IMR-90 (cell line): Measurements from ENCODE around the gene OCLN. TPM values are rescaled to one million over a fixed set of nuclear protein-coding genes. Genes with fewer than 3 reads are reported as not detected.
A peak's percentile ranks its signal among the peaks of the same experiment; 100 is the strongest.

ENCODE experiments used
- ATAC-seq: fragments of 200-7000 bp; cut with Tn5 transposase; 2 replicates; pipeline ENCODE4 v1.9.1; 2020; ENCODE audit warnings: low read depth, mild to moderate bottlenecking, moderate library complexity
- BruUV-seq: library from RNA; stranded (reverse); fragments of 400-500 nt; replicated peaks from 2 replicates; lab custom pipeline; 2021; lab: Mats Ljungman, UMichigan
- CTCF ChIA-PET: fragments of 300-600 bp; formaldehyde crosslinking; extraction: SDS; loops from one replicate; lab custom pipeline; 2021; ENCODE audit warnings: antibody characterized with exemption; lab: Yijun Ruan, JAX
- POLR2A ChIA-PET: fragments of 300-600 bp; sonication (Branson Sonifier 250); formaldehyde crosslinking; loops from one replicate; lab custom pipeline; 2022; ENCODE audit warnings: antibody characterized with exemption; ENCODE audit not compliant: unreplicated experiment; lab: Charles Lee
- DNase-seq: peaks from one replicate; pipeline ENCODE4 v3.0.0; 2013
- H2AFZ ChIP-seq: replicated peaks from 2 replicates; pipeline ENCODE3; 2013; ENCODE audit warnings: low read length, mild to moderate bottlenecking; ENCODE audit not compliant: poor library complexity
- H2AK5ac ChIP-seq: 2 replicates; pipeline ENCODE4 v1.6.1; 2013; ENCODE audit warnings: low read depth, low read length, inconsistent platforms
- H2AK9ac ChIP-seq: replicated peaks from 2 replicates; pipeline ENCODE3; 2013; ENCODE audit warnings: mild to moderate bottlenecking, low read depth, low read length, moderate library complexity; ENCODE audit not compliant: poor library complexity
- H2BK120ac ChIP-seq: 2 replicates; pipeline ENCODE4 v1.6.1; 2013; ENCODE audit warnings: low read depth, low read length, inconsistent platforms
- H2BK15ac ChIP-seq: 3 replicates; pipeline ENCODE4 v1.6.1; 2013; ENCODE audit warnings: low read depth, low read length, inconsistent platforms
- H2BK20ac ChIP-seq: 2 replicates; pipeline ENCODE4 v1.6.1; 2013; ENCODE audit warnings: low read depth, mild to moderate bottlenecking, inconsistent platforms, low read length, moderate library complexity
- H2BK5ac ChIP-seq: 2 replicates; pipeline ENCODE4 v1.6.1; 2013; ENCODE audit warnings: mild to moderate bottlenecking, low read depth, low read length, inconsistent platforms; ENCODE audit not compliant: poor library complexity, severe bottlenecking
- H3K14ac ChIP-seq: replicated peaks from 2 replicates; pipeline ENCODE4 v1.6.1; 2013; ENCODE audit warnings: low read depth, low read length, inconsistent platforms
- H3K18ac ChIP-seq: 2 replicates; pipeline ENCODE4 v1.6.1; 2013; ENCODE audit warnings: low read depth, low read length, control low read depth
- H3K23ac ChIP-seq: 2 replicates; pipeline ENCODE4 v1.6.1; 2013; ENCODE audit warnings: low read depth, low read length, inconsistent platforms
- H3K27ac ChIP-seq: 2 replicates; pipeline ENCODE4 v1.5.1; 2013; ENCODE audit warnings: mild to moderate bottlenecking, control low read depth, low read length; ENCODE audit not compliant: insufficient read depth
- H3K27me3 ChIP-seq: 2 replicates; pipeline ENCODE4 v1.6.1; 2013; ENCODE audit warnings: low read length; ENCODE audit not compliant: control insufficient read depth, insufficient read depth
- H3K36me3 ChIP-seq: 2 replicates; pipeline ENCODE4 v1.6.1; 2013; ENCODE audit warnings: low read length, mixed read lengths; ENCODE audit not compliant: control insufficient read depth, insufficient read depth
- H3K4ac ChIP-seq: 2 replicates; pipeline ENCODE4 v1.6.1; 2013; ENCODE audit warnings: low read depth, low read length, inconsistent platforms
- H3K4me1 ChIP-seq: 2 replicates; pipeline ENCODE4 v1.6.1; 2013; ENCODE audit warnings: low read length, mixed read lengths; ENCODE audit not compliant: control insufficient read depth, insufficient read depth
- H3K4me2 ChIP-seq: 2 replicates; pipeline ENCODE4 v1.6.1; 2013; ENCODE audit warnings: low read depth, mild to moderate bottlenecking, control low read depth, low read length, moderate library complexity
- H3K4me3 ChIP-seq: 2 replicates; pipeline ENCODE4 v1.5.1; 2013; ENCODE audit warnings: low read depth, mild to moderate bottlenecking, control low read depth, low read length, moderate library complexity; ENCODE audit not compliant: insufficient read depth
- H3K56ac ChIP-seq: 2 replicates; pipeline ENCODE4 v1.6.1; 2013; ENCODE audit warnings: low read length, inconsistent platforms; ENCODE audit not compliant: insufficient read depth; ENCODE audit errors: extremely low read depth
- H3K79me1 ChIP-seq, 2 experiments: 2 replicates each; pipeline ENCODE4 v1.6.1; 2013; ENCODE audit warnings: low read length in 2 of 2, inconsistent platforms in 1 of 2, low read depth in 1 of 2
- H3K9ac ChIP-seq: 2 replicates; pipeline ENCODE4 v1.6.1; 2013; ENCODE audit warnings: low read depth, low read length, control low read depth
- H3K9me1 ChIP-seq: 2 replicates; pipeline ENCODE4 v1.6.1; 2013; ENCODE audit warnings: low read length, inconsistent platforms; ENCODE audit not compliant: insufficient read depth
- H3K9me3 ChIP-seq: 2 replicates; pipeline ENCODE4 v1.6.1; 2013; ENCODE audit warnings: low read length; ENCODE audit not compliant: control insufficient read depth, insufficient read depth
- H4K20me1 ChIP-seq: 2 replicates; pipeline ENCODE4 v1.6.1; 2013; ENCODE audit warnings: low read length, inconsistent platforms; ENCODE audit not compliant: insufficient read depth
- H4K5ac ChIP-seq: 2 replicates; pipeline ENCODE4 v1.6.1; 2013; ENCODE audit warnings: mild to moderate bottlenecking, low read depth, low read length, control low read depth
- H4K8ac ChIP-seq, 2 experiments: 2 replicates each; pipeline ENCODE4 v1.6.1; 2013; ENCODE audit warnings: low read depth in 2 of 2, low read length in 2 of 2, control low read depth in 1 of 2, inconsistent platforms in 1 of 2
- H4K91ac ChIP-seq: 2 replicates; pipeline ENCODE4 v1.6.1; 2013; ENCODE audit warnings: low read depth, low read length, inconsistent platforms; ENCODE audit not compliant: insufficient read depth
- BHLHE40 ChIP-seq: fragments of 150-350 bp; IDR thresholded peaks from 2 replicates; pipeline ENCODE4 v1.6.1; 2016; ENCODE audit warnings: mild to moderate bottlenecking, low read depth, low read length
- CEBPB ChIP-seq: IDR thresholded peaks from 2 replicates; pipeline ENCODE4 v1.6.1; 2012; ENCODE audit warnings: low read depth, low read length, improper control_type of control experiment
- CHD1 ChIP-seq: IDR thresholded peaks from 2 replicates; pipeline ENCODE4 v1.6.1; 2012; ENCODE audit warnings: low read depth, low read length, improper control_type of control experiment
- ELK1 ChIP-seq: fragments of 150-350 bp; IDR thresholded peaks from 2 replicates; pipeline ENCODE4 v1.6.1; 2016; ENCODE audit warnings: low read depth, mild to moderate bottlenecking, low read length, moderate library complexity, borderline replicate concordance
- FOS ChIP-seq: fragments of 150-350 bp; IDR thresholded peaks from 2 replicates; pipeline ENCODE4 v1.6.1; 2016; ENCODE audit warnings: low read depth, low read length
- MAFK ChIP-seq: IDR thresholded peaks from 2 replicates; pipeline ENCODE4 v1.6.1; 2012; ENCODE audit warnings: low read depth, low read length, improper control_type of control experiment
- MAZ ChIP-seq: IDR thresholded peaks from 2 replicates; pipeline ENCODE4 v1.6.1; 2012; ENCODE audit warnings: low read depth, mild to moderate bottlenecking, low read length, improper control_type of control experiment, moderate library complexity, borderline replicate concordance
- MXI1 ChIP-seq: IDR thresholded peaks from 2 replicates; pipeline ENCODE4 v1.6.1; 2012; ENCODE audit warnings: low read depth, mild to moderate bottlenecking, low read length, moderate library complexity, borderline replicate concordance
- NFE2L2 ChIP-seq: fragments of 150-350 bp; IDR thresholded peaks from 2 replicates; pipeline ENCODE4 v1.6.1; 2016; ENCODE audit warnings: low read depth, mild to moderate bottlenecking, low read length
- POLR2A ChIP-seq: IDR thresholded peaks from 2 replicates; pipeline ENCODE4 v1.6.1; 2012; ENCODE audit warnings: mild to moderate bottlenecking, low read depth, low read length
- RAD21 ChIP-seq: IDR thresholded peaks from 2 replicates; pipeline ENCODE4 v1.6.1; 2012; ENCODE audit warnings: low read length, improper control_type of control experiment
- RCOR1 ChIP-seq: IDR thresholded peaks from 2 replicates; pipeline ENCODE4 v1.6.1; 2012; ENCODE audit warnings: mild to moderate bottlenecking, low read length, improper control_type of control experiment; ENCODE audit not compliant: insufficient replicate concordance
- USF2 ChIP-seq: fragments of 150-350 bp; IDR thresholded peaks from 2 replicates; pipeline ENCODE4 v1.6.1; 2017; ENCODE audit warnings: mild to moderate bottlenecking, antibody characterized with exemption, low read length, low read depth
- WGBS, 2 experiments: methylation state at CpG; one replicate each; pipeline versions ENCODE4 v1.1.5 to v1.1.7; 2013; ENCODE audit warnings: missing lambda C conversion rate in 2 of 2; ENCODE audit not compliant: insufficient read length in 1 of 2; ENCODE audit errors: extremely low coverage in 2 of 2; 5-methylcytosine and 5-hydroxymethylcytosine counted together
- dilution Hi-C: fragments of 300-500 bp; cut with HindIII; formaldehyde crosslinking; loops from one replicate; pipeline ENCODE4 v1.14.3; 2018; ENCODE audit warnings: low sequenced_read_pairs; ENCODE audit not compliant: unreplicated experiment
- in situ Hi-C: fragments of 300-500 bp; cut with MboI; formaldehyde crosslinking; loops from 3 replicates; pipeline ENCODE4 v1.14.3; 2019; ENCODE audit warnings: low sequenced_read_pairs, inconsistent platforms, mixed read lengths
- intact Hi-C: fragments of 100-400 bp; cut with micrococcal nuclease; formaldehyde crosslinking; loops from 2 replicates; pipeline ENCODE4 v1.10.0; 2022
- polyA plus RNA-seq, 3 experiments: library from polyadenylated mRNA; depleted of rRNA; stranded (reverse); fragments of >200 nt; gene quantifications; 2 replicates each; pipeline ENCODE4 v1.2.3, GENCODE V29; 2012; ENCODE audit warnings: low replicate concordance in 1 of 3
- total RNA-seq: library from RNA; depleted of rRNA; stranded (reverse); fragments of >200 nt; gene quantifications from 2 replicates; pipeline ENCODE4 v1.2.3, GENCODE V29; 2012

Gene OCLN
- total and polyA plus RNA-seq, 2 of the 4 experiments (the other 2 are of a cell fraction) = 0.72 to 0.99 TPM

GRCh38 chr5:69497006-69497520 lies 4.5 kb downstream of the OCLN start:
- POLR2A ChIA-PET = interaction anchor here (0.7 kb wide), 1 partner anchor 322 kb away, joined by 3 read pairs; no protein-coding TSS in a partner anchor

More at GRCh38 chr5:69497006-69497520, 4.5 kb downstream of the OCLN start:
- TF ChIP-seq MAZ (no peak), ELK1 (no peak), RCOR1 (no peak), FOS (no peak), BHLHE40 (no peak), CEBPB (no peak), MAFK (no peak), POLR2A (no peak), NFE2L2 (no peak), CHD1 (no peak), RAD21 (no peak), USF2 (no peak), MXI1 (no peak)
- peaks cover 6% of the 10 kb centered on the region for H3K4me1 ChIP-seq
- no peak overlapping the region for H3K14ac ChIP-seq
- peaks cover 35% of the 10 kb centered on the region for H3K27me3 ChIP-seq
- CTCF ChIA-PET = interaction anchor here (1.1 kb wide), 1 partner anchor 20 kb away, joined by 7 read pairs; no protein-coding TSS in a partner anchor
- H2BK15ac ChIP-seq = no peak overlapping the region
- 0 out of 2 replicates have a peak, but pooled peaks cover 2% of the 10 kb centered on the region for H3K9me1 ChIP-seq
- no peak overlapping the region for H3K56ac ChIP-seq
- peak overlapping the region in 1 of 2 experiments; percentile 19; a peak in 1 of 4 replicates for H4K8ac ChIP-seq
- H3K4me2 ChIP-seq = no peak overlapping the region
- no peak overlapping the region for H3K27ac ChIP-seq
- H3K4ac ChIP-seq = no peak overlapping the region
- no peak overlapping the region for H3K9ac ChIP-seq
- no peak overlapping the region for H2BK5ac ChIP-seq
- no peak overlapping the region for H4K5ac ChIP-seq
- H4K20me1 ChIP-seq = no peaks in the 10 kb centered on the region
- dilution Hi-C loops (no loop called here), intact Hi-C loops (loop anchor here (10.0 kb wide), 1 partner anchor 52 kb away; no protein-coding TSS in a partner anchor), in situ Hi-C loops (no loop called here)
- ATAC-seq (no peak), DNase-seq (no peak)
- no peak overlapping the region for H3K4me3 ChIP-seq
- H2BK20ac ChIP-seq = peak overlapping the region; percentile 14; the same call in 1 of the 2 replicates
- no peak overlapping the region for H2AK9ac ChIP-seq
- no peak overlapping the region for H4K91ac ChIP-seq
- no TSS peak for BruUV-seq
- no peaks in the 10 kb centered on the region for H3K79me1 ChIP-seq
- H3K9me3 ChIP-seq = no peaks in the 10 kb centered on the region
- no peak overlapping the region for H3K18ac ChIP-seq
- WGBS, 2 experiments = no CpG with 5 or more reads among the region's 5 CpGs
- H3K23ac ChIP-seq = no peak overlapping the region
- no peak overlapping the region for H2AFZ ChIP-seq
- no peak overlapping the region; the same call in none of the 2 replicates for H2BK120ac ChIP-seq
- H2AK5ac ChIP-seq = no peak overlapping the region
- no peaks in the 10 kb centered on the region for H3K36me3 ChIP-seq
